SJSA1 (cell line): ENCODE data around the gene SLC35A1. TPM values are rescaled to one million over a fixed set of nuclear protein-coding genes. Genes with fewer than 3 reads are reported as not detected.
"Not testable (repeated sequence)": the region's sequence is repeated elsewhere in the genome, so short reads cannot be mapped to it uniquely, and the experiment has no call there.

Experiments
- DNase-seq, 2 experiments: peaks; one replicate each; pipeline ENCODE4 v3.0.0-alpha.2; 2015 to 2020; ENCODE audit warnings: low spot score in 2 of 2, low read depth in 1 of 2
- H3K27ac ChIP-seq: fragments of 250-450 bp; sonication (Bioruptor Pico); 2 replicates; pipeline ENCODE4 v1.5.1; 2020; ENCODE audit warnings: mild to moderate bottlenecking, moderate library complexity
- H3K27me3 ChIP-seq: fragments of 250-450 bp; sonication (Bioruptor Pico); replicated peaks from 2 replicates; pipeline ENCODE4 v1.5.1; 2020; ENCODE audit warnings: mild to moderate bottlenecking, moderate library complexity
- H3K36me3 ChIP-seq: fragments of 250-450 bp; sonication (Bioruptor Pico); 2 replicates; pipeline ENCODE4 v1.5.1; 2020; ENCODE audit warnings: mild to moderate bottlenecking
- H3K4me1 ChIP-seq: fragments of 250-450 bp; sonication (Bioruptor Pico); replicated peaks from 2 replicates; pipeline ENCODE4 v1.6.1; 2021; ENCODE audit warnings: mild to moderate bottlenecking
- H3K4me3 ChIP-seq: fragments of 250-450 bp; sonication (Bioruptor Pico); 2 replicates; pipeline ENCODE4 v1.5.1; 2020; ENCODE audit warnings: mild to moderate bottlenecking
- H3K9me3 ChIP-seq: fragments of 250-450 bp; sonication (Bioruptor Pico); replicated peaks from 2 replicates; pipeline ENCODE4 v1.5.1; 2020; ENCODE audit warnings: mild to moderate bottlenecking
- total RNA-seq: library from RNA; depleted of rRNA; stranded (reverse); fragments of >200 nt; shearing (Covaris generic); gene quantifications from 2 replicates; pipeline ENCODE4 v1.2.3, GENCODE V29; 2014

SLC35A1 gene
- total RNA-seq, 1 experiment from 2014 or later: 27.8 TPM

DNA sequence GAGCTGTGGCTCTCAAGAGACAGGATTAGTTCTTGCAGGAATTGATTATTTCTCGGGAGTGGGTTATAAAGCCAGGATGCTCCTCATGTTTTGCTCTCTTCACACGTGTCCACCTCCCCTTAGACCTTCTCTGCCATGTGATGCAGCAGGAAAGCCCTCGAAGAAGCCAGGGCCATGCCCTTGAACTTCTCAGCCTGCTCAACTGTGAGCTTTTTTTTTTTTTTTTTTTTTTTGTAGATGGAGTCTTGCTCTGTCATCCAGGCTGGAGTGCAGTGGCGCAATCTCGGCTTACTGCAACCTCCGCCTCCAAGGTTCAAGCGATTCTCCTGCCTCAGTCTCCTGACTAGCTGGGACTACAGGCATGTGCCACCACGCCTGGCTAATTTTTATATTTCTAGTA lies 16.6 kb downstream of the SLC35A1 start:
- not testable (repeated sequence) for DNase-seq, H3K27me3 ChIP-seq, H3K4me3 ChIP-seq, H3K9me3 ChIP-seq, H3K27ac ChIP-seq
- Histone ChIP-seq H3K4me1 (peaks cover 22% of the 10 kb centered on the region), H3K36me3 (peaks cover 22% of the 10 kb centered on the region)

DNA sequence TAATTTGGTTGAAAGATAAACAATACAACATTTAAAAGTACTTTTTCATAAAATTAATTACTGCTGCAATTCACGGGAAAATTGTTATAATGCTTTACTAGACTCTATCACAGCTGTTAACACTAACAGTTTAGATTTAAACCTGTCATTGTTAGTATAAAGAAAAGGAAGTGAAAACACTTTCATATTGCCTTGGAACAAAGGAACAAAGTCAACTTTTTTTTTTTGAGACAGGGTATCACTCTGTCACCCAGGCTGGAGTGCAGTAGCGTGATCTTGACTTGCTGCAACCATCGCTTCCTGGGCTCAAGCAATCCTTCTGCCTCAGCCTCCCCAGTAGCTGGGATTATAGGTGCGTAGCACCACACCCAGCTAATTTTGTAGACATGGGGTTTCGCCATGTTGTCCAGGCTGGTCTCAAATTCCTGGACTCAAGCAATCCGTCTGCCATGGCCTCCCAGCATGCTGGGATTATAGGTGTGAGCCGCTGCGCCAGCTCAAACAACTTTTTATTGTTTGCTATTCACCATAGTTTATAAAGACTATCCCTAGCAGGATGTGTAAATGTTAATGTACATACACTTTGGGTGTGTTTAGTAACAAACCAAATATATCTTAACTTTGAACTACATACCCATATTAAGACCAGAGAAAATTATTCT lies 22.1 kb downstream of the SLC35A1 start:
- H3K4me3 ChIP-seq: no peak overlapping the region
- H3K27ac ChIP-seq: no peak overlapping the region
- H3K36me3 ChIP-seq: peaks cover 18% of the 10 kb centered on the region; the same call in 1 of the 2 replicates
- H3K9me3 ChIP-seq: no peaks in the 10 kb centered on the region
- DNase-seq: no peak
- H3K27me3 ChIP-seq: no peaks in the 10 kb centered on the region
- H3K4me1 ChIP-seq: no peaks in the 10 kb centered on the region

DNA sequence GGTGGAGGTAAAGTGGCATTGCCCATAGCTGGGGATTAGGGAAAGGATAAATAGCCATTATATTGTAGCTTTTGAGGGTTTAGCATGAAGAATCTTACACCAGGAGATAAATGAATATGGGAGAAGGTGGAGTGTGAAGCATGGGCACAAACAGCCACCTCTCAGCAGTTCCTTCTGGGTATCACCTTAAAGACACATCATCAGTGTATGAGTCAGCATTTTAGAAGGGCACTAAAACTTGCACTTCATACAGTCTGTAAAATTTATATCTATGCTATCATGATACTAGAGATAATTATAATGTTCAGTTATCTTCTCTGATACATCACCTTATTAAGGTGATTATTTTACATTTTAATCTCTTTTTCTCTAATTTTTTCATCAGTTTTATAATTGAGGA lies 25.3 kb downstream of the SLC35A1 start:
- Histone ChIP-seq H3K4me1 (no peaks in the 10 kb centered on the region), H3K9me3 (no peaks in the 10 kb centered on the region), H3K4me3 (no peak overlapping the region), H3K36me3 (peaks cover 27% of the 10 kb centered on the region), H3K27me3 (no peaks in the 10 kb centered on the region), H3K27ac (no peak overlapping the region)
- DNase-seq: no peak

GRCh38 chr6:87501809-87502572 lies 29.2 kb downstream of the SLC35A1 start:
- Histone ChIP-seq H3K4me1 (no peaks in the 10 kb centered on the region), H3K27me3 (no peaks in the 10 kb centered on the region), H3K36me3 (peaks cover 39% of the 10 kb centered on the region), H3K4me3 (no peak overlapping the region), H3K27ac (no peak overlapping the region), H3K9me3 (no peaks in the 10 kb centered on the region)
- DNase-seq: no peak

DNA sequence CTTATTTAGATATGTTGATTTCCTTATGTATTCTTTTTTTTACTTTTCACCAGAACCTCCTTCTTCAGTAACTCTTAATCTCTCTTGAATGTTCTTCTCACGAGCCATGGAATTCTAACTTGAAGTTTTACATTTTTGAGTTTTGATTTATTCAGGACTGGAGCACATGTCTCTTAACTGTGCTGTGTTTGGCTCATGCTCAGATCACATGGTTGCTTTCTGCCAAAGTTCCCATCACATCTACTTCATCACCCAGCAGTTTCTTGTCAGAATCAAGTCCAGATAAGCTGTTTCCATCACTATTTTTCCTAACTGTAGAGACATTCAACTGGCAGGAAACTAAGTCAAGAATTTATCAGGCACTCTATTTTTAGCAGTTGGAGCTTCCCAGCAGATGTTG lies 31.7 kb downstream of the SLC35A1 start:
- H3K36me3 ChIP-seq: peaks cover 61% of the 10 kb centered on the region
- DNase-seq: no peak
- no peaks in the 10 kb centered on the region for H3K9me3 ChIP-seq
- no peaks in the 10 kb centered on the region for H3K27me3 ChIP-seq
- no peak overlapping the region for H3K4me3 ChIP-seq
- H3K4me1 ChIP-seq: peaks cover 10% of the 10 kb centered on the region
- no peak overlapping the region for H3K27ac ChIP-seq

DNA sequence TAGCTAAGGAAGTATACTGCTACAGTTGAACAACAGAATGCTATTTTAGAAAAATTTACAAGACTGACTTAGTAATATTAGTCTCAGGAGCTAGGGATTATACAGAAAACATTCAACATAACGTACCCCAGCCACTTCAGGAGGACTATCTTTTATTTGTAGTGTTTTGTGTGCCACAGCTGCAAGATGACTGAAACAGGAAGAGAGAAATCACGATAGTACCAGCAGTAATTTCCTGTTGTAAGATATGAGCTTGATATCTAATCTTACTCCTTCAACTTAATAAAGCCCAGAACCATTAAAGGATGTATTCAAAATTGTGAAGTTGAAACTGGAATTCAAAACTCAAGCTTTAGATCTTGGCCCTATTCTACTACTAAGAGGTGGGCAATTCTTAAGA lies 42.1 kb downstream of the SLC35A1 start:
- no peak for DNase-seq
- Histone ChIP-seq H3K27me3 (no peaks in the 10 kb centered on the region), H3K27ac (no peak overlapping the region), H3K4me1 (no peaks in the 10 kb centered on the region), H3K4me3 (no peak overlapping the region), H3K36me3 (peaks cover 87% of the 10 kb centered on the region), H3K9me3 (no peaks in the 10 kb centered on the region)

GRCh38 chr6:87518453-87518852 lies 45.7 kb downstream of the SLC35A1 start:
- DNase-seq: no peak
- Histone ChIP-seq H3K27me3 (no peaks in the 10 kb centered on the region), H3K4me1 (no peaks in the 10 kb centered on the region), H3K27ac (no peak overlapping the region), H3K36me3 (peaks cover 83% of the 10 kb centered on the region), H3K4me3 (no peak overlapping the region), H3K9me3 (no peaks in the 10 kb centered on the region)

DNA sequence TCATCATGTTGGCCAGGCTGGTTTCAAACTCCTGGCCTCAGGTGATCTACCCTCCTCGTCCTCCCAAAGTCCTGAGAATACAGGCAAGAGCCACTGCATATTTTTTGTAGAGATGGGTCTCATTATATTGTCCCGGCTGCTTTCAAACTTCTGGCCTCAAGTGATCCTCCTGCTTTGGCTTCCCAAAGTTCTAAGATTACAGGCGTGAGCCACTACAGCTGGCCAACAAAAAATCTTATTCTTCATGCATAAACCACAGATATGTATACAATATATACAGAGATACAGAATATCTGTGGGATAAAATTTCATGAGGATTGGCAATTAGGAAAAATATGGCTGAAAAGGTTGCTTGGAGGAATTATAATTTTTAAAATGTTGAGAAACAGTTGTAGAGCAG lies 49.9 kb downstream of the SLC35A1 start:
- H3K27me3 ChIP-seq: no peaks in the 10 kb centered on the region
- no peak for DNase-seq
- H3K27ac ChIP-seq: no peak overlapping the region
- peaks cover 61% of the 10 kb centered on the region for H3K36me3 ChIP-seq
- no peaks in the 10 kb centered on the region for H3K4me1 ChIP-seq
- no peak overlapping the region for H3K4me3 ChIP-seq
- H3K9me3 ChIP-seq: no peaks in the 10 kb centered on the region

GRCh38 chr6:87529221-87529620 lies 56.4 kb downstream of the SLC35A1 start:
- H3K4me3 ChIP-seq: no peak overlapping the region
- H3K36me3 ChIP-seq: peaks cover 42% of the 10 kb centered on the region
- no peaks in the 10 kb centered on the region for H3K27me3 ChIP-seq
- H3K9me3 ChIP-seq: no peaks in the 10 kb centered on the region
- no peaks in the 10 kb centered on the region for H3K4me1 ChIP-seq
- no peak overlapping the region for H3K27ac ChIP-seq
- DNase-seq: no peak

DNA sequence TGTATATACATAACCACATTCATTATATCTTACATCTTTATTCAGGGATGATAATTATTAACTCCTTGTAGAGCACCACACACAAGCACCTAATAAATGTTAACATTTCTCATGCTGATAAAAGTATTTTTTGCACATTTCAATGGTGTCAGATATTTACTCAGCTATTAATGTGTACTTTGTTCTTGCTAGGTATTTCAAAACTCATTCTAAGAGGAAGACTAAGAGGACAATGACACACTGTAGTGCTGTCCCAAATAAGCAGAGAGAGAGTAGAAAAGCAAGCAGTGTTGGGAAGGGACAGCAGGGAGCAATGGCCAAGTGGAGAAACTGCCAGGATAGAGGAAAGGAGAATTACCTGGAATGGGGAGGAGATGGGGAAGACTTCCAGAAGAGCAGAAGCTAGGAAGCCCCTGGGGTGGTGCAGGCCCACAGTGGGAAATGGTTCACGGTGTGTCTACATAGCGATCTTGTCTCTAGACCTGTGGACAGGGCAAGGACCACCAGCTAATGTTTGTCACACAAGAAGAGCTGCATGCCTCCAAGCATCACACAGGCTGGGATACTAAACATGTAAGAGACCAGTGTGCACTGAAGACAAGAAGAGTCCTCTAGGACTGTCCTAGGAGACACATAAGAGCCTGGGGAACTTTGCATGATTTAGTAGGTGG lies 61.7 kb downstream of the SLC35A1 start:
- no peaks in the 10 kb centered on the region for H3K27me3 ChIP-seq
- H3K9me3 ChIP-seq: no peaks in the 10 kb centered on the region
- peaks cover 35% of the 10 kb centered on the region for H3K36me3 ChIP-seq
- H3K4me3 ChIP-seq: no peak overlapping the region
- no peak for DNase-seq
- H3K4me1 ChIP-seq: no peaks in the 10 kb centered on the region
- H3K27ac ChIP-seq: no peak overlapping the region

GRCh38 chr6:87538510-87539260 lies 65.9 kb downstream of the SLC35A1 start:
- Histone ChIP-seq H3K27me3 (no peaks in the 10 kb centered on the region), H3K4me1 (no peaks in the 10 kb centered on the region), H3K4me3 (no peak overlapping the region), H3K27ac (no peak overlapping the region), H3K9me3 (no peaks in the 10 kb centered on the region), H3K36me3 (peaks cover 53% of the 10 kb centered on the region)
- no peak for DNase-seq

DNA sequence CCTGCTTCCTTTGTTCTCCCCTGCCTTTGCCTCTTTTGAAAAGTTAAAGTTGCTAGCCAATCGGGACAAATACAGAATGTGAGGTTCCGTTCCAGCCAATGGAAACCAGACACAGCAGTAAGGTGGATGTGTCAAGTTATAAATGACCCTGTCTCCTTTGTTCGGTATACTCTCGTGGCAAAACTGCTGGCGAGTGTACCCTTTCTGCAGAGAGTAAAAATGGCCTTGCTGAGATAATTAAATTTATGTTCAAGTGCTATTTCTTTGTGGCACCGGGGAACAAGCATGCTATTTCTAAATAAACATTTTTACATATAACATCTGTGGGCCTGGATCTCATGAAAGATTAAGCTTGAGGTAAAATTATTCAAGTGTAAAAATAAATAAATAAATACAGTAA lies 66.8 kb downstream of the SLC35A1 start:
- peaks cover 57% of the 10 kb centered on the region for H3K36me3 ChIP-seq
- H3K27me3 ChIP-seq: no peaks in the 10 kb centered on the region
- H3K9me3 ChIP-seq: no peaks in the 10 kb centered on the region
- no peak overlapping the region for H3K27ac ChIP-seq
- H3K4me1 ChIP-seq: no peaks in the 10 kb centered on the region
- no peak for DNase-seq
- H3K4me3 ChIP-seq: no peak overlapping the region

GRCh38 chr6:87540539-87540938 lies 67.8 kb downstream of the SLC35A1 start:
- H3K4me1 ChIP-seq: no peaks in the 10 kb centered on the region
- no peak overlapping the region for H3K27ac ChIP-seq
- H3K36me3 ChIP-seq: peaks cover 62% of the 10 kb centered on the region
- H3K9me3 ChIP-seq: no peaks in the 10 kb centered on the region
- H3K27me3 ChIP-seq: no peaks in the 10 kb centered on the region
- H3K4me3 ChIP-seq: no peak overlapping the region
- DNase-seq: no peak

DNA sequence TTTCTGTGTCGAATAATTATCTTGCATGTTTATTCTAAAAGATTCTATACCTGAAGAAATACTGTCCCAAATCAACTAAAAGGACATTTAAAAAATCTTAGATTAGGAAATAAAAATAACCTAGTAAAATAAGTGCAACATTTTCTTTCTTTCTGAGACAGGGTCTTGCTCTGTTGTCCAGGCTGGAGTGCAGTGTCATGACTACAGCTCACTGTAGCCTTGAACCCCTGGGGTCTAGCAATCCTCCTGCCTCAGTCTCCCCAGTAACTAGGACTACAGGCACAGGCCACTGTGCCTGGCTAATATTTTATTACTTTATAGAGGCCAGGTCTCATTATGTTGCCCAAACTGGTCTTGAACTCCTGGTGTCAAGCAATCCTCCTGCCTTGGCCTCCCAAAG lies 68.3 kb downstream of the SLC35A1 start:
- H3K36me3 ChIP-seq: peaks cover 62% of the 10 kb centered on the region
- no peak for DNase-seq
- no peak overlapping the region for H3K4me3 ChIP-seq
- H3K27me3 ChIP-seq: no peaks in the 10 kb centered on the region
- no peaks in the 10 kb centered on the region for H3K9me3 ChIP-seq
- H3K4me1 ChIP-seq: no peaks in the 10 kb centered on the region
- H3K27ac ChIP-seq: no peak overlapping the region
